ENCODE data around the gene AFAP1L2.

The AFAP1L2 gene

GRCh38 chr10:114408968-114409444 is 4.7 kb upstream of the AFAP1L2 start:
- DNase-seq (no peak), ATAC-seq (no peak)

- no peak for ATAC-seq
- DNase-seq: no peak
These were observed 4.0 kb upstream of the AFAP1L2 start for GRCh38 chr10:114408112-114408967.

GRCh38 chr10:114406455-114406854 is 2.2 kb upstream of the AFAP1L2 start:
- no peak for ATAC-seq
- DNase-seq: no peak

GRCh38 chr10:114405011-114405350 is 679 bp upstream of the AFAP1L2 start:
- no peak for DNase-seq
- ATAC-seq: no peak

GRCh38 chr10:114403541-114404161 is 651 bp downstream of the AFAP1L2 start:
- ATAC-seq (peak; percentile 9), DNase-seq (no peak)

- ATAC-seq: no peak
- no peak for DNase-seq
These were observed 1.3 kb downstream of the AFAP1L2 start for GRCh38 chr10:114402871-114403540.

GRCh38 chr10:114402233-114402632 is 2.1 kb downstream of the AFAP1L2 start:
- ATAC-seq (no peak), DNase-seq (no peak)

- no peak for ATAC-seq
These were observed 3.0 kb downstream of the AFAP1L2 start for GRCh38 chr10:114401195-114401791.

GRCh38 chr10:114400091-114400490 is 4.2 kb downstream of the AFAP1L2 start:
- DNase-seq (no peak), ATAC-seq (no peak)

More at GRCh38 chr10:114401195-114401791, 3.0 kb downstream of the AFAP1L2 start:
- DNase-seq: no peak

- DNase-seq (no peak), ATAC-seq (no peak)
These were observed 4.7 kb downstream of the AFAP1L2 start for GRCh38 chr10:114399576-114399975.

- DNase-seq: no peak
- no peak for ATAC-seq
These were observed 5.5 kb downstream of the AFAP1L2 start for GRCh38 chr10:114398587-114399331.

- no peak for DNase-seq
- ATAC-seq: no peak
These were observed 6.6 kb downstream of the AFAP1L2 start for GRCh38 chr10:114397651-114398145.

- ATAC-seq: no peak
These were observed 7.8 kb downstream of the AFAP1L2 start for GRCh38 chr10:114396464-114396863.

GRCh38 chr10:114395366-114396022 is 8.8 kb downstream of the AFAP1L2 start:
- ATAC-seq: peak; percentile 48

More at GRCh38 chr10:114396464-114396863, 7.8 kb downstream of the AFAP1L2 start:
- DNase-seq: no peak

GRCh38 chr10:114394531-114394930 is 9.8 kb downstream of the AFAP1L2 start:
- ATAC-seq (no peak), DNase-seq (no peak)

More at GRCh38 chr10:114395366-114396022, 8.8 kb downstream of the AFAP1L2 start:
- DNase-seq: no peak

- ATAC-seq (no peak), DNase-seq (no peak)
These were observed 10.4 kb downstream of the AFAP1L2 start for GRCh38 chr10:114393886-114394285.

GRCh38 chr10:114393482-114393881 is 10.8 kb downstream of the AFAP1L2 start:
- DNase-seq (no peak), ATAC-seq (no peak)

GRCh38 chr10:114392112-114392835 is 12.0 kb downstream of the AFAP1L2 start:
- no peak for DNase-seq

GRCh38 chr10:114391599-114391998 is 12.7 kb downstream of the AFAP1L2 start:
- ATAC-seq (no peak), DNase-seq (no peak)

More at GRCh38 chr10:114392112-114392835, 12.0 kb downstream of the AFAP1L2 start:
- no peak for ATAC-seq

- ATAC-seq: no peak
- DNase-seq: no peak
These were observed 14.9 kb downstream of the AFAP1L2 start for GRCh38 chr10:114389426-114389825.
